Gastrocnemius medialis (tissue), 4 donors: ENCODE results near the gene KCNQ1. TPM values are rescaled to one million over a fixed set of nuclear protein-coding genes. Genes with fewer than 3 reads are reported as not detected.

Experiments used
- ATAC-seq, 2 donors: fragments of 150-250 bp; one replicate each; pipeline ENCODE4 v1.9.1; 2016
- DNase-seq, 2 donors: peaks; one replicate each; pipeline ENCODE4 v3.0.0-alpha.2; 2019
- H3K27ac ChIP-seq, 4 donors: fragments of 200-600 bp; sonication (generic); 1 replicate in 1 of 4; 2 replicates in 3 of 4; pipeline ENCODE4 v1.5.1; 2016 to 2018; ENCODE audit warnings: mild to moderate bottlenecking in 2 of 4, moderate library complexity in 1 of 4
- H3K27me3 ChIP-seq, 3 donors: fragments of 200-600 bp; sonication (generic) in 2 of 3; 1 replicate in 1 of 3; 2 replicates in 2 of 3; pipeline versions ENCODE4 v1.5.1 to v1.6.0; 2016 to 2019; ENCODE audit warnings: mild to moderate bottlenecking in 1 of 3, moderate library complexity in 1 of 3
- H3K36me3 ChIP-seq, 2 donors: fragments of 200-600 bp; sonication (generic) in 1 of 2; one replicate each; pipeline ENCODE4 v1.5.1; 2017 to 2018
- H3K4me1 ChIP-seq, 2 donors: fragments of 200-600 bp; sonication (generic) in 1 of 2; one replicate each; pipeline ENCODE4 v1.5.1; 2016 to 2017; ENCODE audit warnings: mild to moderate bottlenecking in 2 of 2
- H3K4me3 ChIP-seq, 4 donors: fragments of 200-600 bp; sonication (generic) in 3 of 4; 1 replicate in 1 of 4; 2 replicates in 3 of 4; pipeline ENCODE4 v1.5.1; 2016 to 2019; ENCODE audit warnings: mild to moderate bottlenecking in 2 of 4
- H3K9me3 ChIP-seq, 3 donors: fragments of 200-600 bp; sonication (generic) in 2 of 3; 1 replicate in 1 of 3; 2 replicates in 2 of 3; pipeline ENCODE4 v1.5.1; 2016 to 2019
- POLR2A ChIP-seq, 2 donors: fragments of 450-650 bp; IDR thresholded peaks; one replicate each; pipeline ENCODE4 v1.6.1; 2017; ENCODE audit warnings: antibody characterized with exemption in 2 of 2, mild to moderate bottlenecking in 2 of 2, moderate library complexity in 2 of 2
- in situ Hi-C, 4 donors: fragments of 200-750 bp; cut with MboI; loops; one replicate each; pipeline versions ENCODE4 v1.15.0 to v1.8.0; 2017; ENCODE audit warnings: low sequenced_read_pairs in 4 of 4
- intact Hi-C: fragments of 100-400 bp; cut with DNase I; formaldehyde crosslinking; loops from one replicate; pipeline ENCODE4 v1.15.1; 2023; ENCODE audit warnings: low total_unique reads
- total RNA-seq, 4 donors: library from RNA; depleted of rRNA; stranded (reverse); fragments of >200 nt; gene quantifications; one replicate each; pipeline versions ENCODE4 v1.1.0 to v1.2.3, GENCODE V29; 2016
- TF ChIP-seq, protein P1 (sequence below), 5 experiments: fragments of 450-650 bp in 3 of 5; fragments of 200-600 bp in 2 of 5; sonication (generic) in 2 of 5; IDR thresholded peaks in 4 of 5; conservative IDR thresholded peaks in 1 of 5; 1 replicate in 4 of 5; 2 replicates in 1 of 5; pipeline ENCODE4 v1.5.1; 2016 to 2019; ENCODE audit warnings: antibody characterized with exemption in 5 of 5, mild to moderate bottlenecking in 3 of 5, moderate library complexity in 3 of 5

KCNQ1 gene
- total RNA-seq, 4 donors from 2014 or later: 0.15 to 1.00 (median 0.67) TPM

DNA sequence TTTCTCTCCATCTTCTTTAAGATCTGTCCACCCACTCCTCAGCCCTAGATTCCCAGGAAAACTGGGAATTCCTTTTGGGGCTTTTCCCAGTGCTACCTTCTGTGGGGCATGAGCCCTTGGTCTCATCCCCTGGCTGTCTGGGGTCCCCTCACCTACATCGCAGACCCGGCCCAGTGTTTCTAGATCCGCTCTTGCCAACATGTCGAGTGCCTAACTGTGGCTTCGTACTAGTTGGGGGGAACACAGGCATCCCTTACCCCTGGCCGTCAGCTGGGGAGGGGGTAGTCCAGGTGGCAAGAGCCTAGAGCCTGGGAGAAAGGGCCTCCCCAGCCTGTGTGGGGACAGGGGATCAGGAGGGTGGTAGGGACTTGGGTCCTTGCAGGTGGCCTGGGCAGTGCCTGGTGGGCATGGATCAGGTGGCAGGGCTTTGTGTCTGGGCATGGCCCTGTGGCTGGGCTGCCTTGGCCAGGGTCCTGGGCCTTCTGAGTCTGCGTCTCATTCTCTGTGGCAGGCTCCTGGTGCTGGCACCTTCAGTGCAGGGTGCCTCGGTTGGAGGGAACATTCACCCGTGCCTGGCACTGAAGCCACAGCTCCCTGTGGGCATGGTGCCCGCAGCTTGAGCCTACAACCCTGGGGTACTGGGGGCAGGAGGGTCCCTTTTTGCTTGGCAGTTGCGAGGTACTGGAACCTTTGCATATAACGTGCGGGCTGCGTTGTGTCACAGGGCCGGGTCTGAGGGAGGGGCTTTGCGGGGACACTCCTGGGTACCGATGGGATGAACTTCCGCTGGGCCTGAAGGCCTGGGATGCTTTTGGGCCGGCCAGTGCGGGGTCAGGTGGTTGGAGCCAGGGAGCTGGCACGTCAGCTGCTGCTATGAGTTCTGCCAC lies 4.1 kb downstream of the KCNQ1 start:
- no peak overlapping the region for H3K4me3 ChIP-seq
- H3K36me3 ChIP-seq: no peaks in the 10 kb centered on the region
- TF ChIP-seq, protein P1, sequence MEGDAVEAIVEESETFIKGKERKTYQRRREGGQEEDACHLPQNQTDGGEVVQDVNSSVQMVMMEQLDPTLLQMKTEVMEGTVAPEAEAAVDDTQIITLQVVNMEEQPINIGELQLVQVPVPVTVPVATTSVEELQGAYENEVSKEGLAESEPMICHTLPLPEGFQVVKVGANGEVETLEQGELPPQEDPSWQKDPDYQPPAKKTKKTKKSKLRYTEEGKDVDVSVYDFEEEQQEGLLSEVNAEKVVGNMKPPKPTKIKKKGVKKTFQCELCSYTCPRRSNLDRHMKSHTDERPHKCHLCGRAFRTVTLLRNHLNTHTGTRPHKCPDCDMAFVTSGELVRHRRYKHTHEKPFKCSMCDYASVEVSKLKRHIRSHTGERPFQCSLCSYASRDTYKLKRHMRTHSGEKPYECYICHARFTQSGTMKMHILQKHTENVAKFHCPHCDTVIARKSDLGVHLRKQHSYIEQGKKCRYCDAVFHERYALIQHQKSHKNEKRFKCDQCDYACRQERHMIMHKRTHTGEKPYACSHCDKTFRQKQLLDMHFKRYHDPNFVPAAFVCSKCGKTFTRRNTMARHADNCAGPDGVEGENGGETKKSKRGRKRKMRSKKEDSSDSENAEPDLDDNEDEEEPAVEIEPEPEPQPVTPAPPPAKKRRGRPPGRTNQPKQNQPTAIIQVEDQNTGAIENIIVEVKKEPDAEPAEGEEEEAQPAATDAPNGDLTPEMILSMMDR (IDR thresholded peaks at IDR 0.05 in 4 of 5, conservative IDR thresholded peaks at IDR 0.05 in 1 of 5): no peak
- no peak for TF ChIP-seq POLR2A (IDR thresholded peaks at IDR 0.05)
- no peak for DNase-seq
- H3K9me3 ChIP-seq: no peaks in the 10 kb centered on the region
- ATAC-seq: no peak
- H3K4me1 ChIP-seq: no peaks in the 10 kb centered on the region
- intact Hi-C loops (no loop called here), in situ Hi-C loops (loop anchor here in 2 of 4 donors (25.0 kb wide), 2 partner anchors 262 to 438 kb away; partner anchors contain the start of gene CDKN1C (in 1 of the 2))
- peaks cover 16 to 49% (median 30%) of the 10 kb centered on the region in 3 donors for H3K27me3 ChIP-seq
- H3K27ac ChIP-seq: no peak overlapping the region

DNA sequence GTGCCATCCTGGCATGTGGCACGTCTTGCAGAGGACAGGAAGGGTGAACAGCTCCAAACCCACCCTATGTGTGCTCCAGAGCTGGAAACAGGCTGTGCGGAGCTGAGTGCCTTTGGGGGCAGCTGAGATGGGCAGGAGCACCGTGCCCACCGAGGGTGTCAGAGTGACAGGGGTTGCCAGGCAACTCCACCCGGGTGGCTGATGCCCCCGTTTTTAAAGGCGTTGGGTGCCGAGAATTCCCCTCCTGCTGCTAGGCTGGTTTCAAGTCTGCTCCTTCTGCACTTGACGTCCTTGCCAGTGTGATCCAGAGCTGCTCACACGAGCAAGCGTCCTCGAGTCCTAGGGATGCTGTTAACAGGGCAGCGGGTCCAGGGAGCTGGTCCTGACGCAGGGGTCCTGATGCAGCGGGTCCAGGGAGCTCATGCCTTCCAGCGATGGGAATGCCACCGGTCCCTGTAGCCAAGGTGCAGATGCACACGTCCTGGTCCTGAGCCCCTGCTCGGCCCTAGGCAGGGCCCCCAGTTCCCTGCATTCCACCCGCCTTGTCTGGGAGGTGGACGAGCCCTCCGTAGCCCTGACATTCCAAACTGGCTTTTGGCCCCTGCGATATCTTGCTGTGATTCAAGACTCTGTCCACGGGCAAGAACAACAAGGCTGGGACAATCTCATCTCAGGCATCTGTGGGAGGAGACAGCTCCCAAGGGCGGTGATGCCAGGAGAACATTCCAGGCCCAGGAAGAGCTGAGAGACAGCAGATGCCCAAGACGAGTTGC lies 4.9 kb downstream of the KCNQ1 start:
- ATAC-seq (no peak), DNase-seq (no peak)
- H3K36me3 ChIP-seq: no peaks in the 10 kb centered on the region
- intact Hi-C loops: no loop called here
- no peaks in the 10 kb centered on the region for H3K4me1 ChIP-seq
- no peaks in the 10 kb centered on the region for H3K9me3 ChIP-seq
- in situ Hi-C loops: loop anchor here in 2 of 4 donors (25.0 kb wide), 2 partner anchors 262 to 438 kb away; partner anchors contain the start of gene CDKN1C (in 1 of the 2)
- no peak overlapping the region for H3K27ac ChIP-seq
- peaks cover 13 to 44% (median 25%) of the 10 kb centered on the region in 3 donors for H3K27me3 ChIP-seq
- no peak overlapping the region for H3K4me3 ChIP-seq
- no peak for TF ChIP-seq POLR2A (IDR thresholded peaks at IDR 0.05)
- TF ChIP-seq, protein P1 (IDR thresholded peaks at IDR 0.05 in 4 of 5, conservative IDR thresholded peaks at IDR 0.05 in 1 of 5): no peak

DNA sequence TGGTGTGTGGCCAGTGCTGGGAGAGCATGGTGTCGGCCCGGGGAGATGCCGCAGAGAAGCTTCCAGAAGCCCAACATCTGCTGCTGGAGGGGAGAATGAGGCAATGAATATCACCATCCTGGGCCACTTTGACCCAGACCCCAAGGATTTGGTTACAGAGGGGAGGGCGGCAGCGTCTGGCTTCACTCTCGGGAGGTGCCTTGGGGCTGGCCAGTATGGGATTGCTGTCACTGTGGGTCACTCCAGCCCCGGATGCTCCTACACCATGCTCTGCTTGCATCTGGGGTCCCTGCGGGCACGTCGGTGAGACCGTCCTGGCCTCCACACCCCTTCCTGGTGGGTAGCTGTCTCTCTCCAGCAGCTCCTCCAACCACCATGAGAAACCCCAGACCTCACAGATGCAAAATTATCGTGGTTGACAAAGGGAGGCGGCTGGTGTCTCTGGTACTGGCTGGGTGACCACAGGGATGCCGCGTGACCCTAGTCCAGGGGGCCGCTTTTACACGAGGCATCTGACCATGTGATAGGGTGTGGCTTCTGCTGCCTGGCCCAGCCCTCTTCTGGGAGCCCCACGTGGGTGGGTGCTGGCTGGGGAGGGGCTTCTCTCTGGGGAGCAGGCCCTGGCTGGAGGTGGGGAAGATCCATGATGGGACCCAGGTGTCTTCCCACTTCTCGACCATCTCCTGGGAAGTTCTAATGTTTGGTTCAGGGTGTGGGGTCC lies 5.7 kb downstream of the KCNQ1 start:
- ATAC-seq: no peak
- no peaks in the 10 kb centered on the region for H3K4me1 ChIP-seq
- H3K27ac ChIP-seq: no peak overlapping the region
- H3K27me3 ChIP-seq: peaks cover 10 to 42% (median 22%) of the 10 kb centered on the region in 3 donors
- intact Hi-C loops: no loop called here
- TF ChIP-seq, protein P1 (IDR thresholded peaks at IDR 0.05 in 4 of 5, conservative IDR thresholded peaks at IDR 0.05 in 1 of 5): no peak
- no peak for TF ChIP-seq POLR2A (IDR thresholded peaks at IDR 0.05)
- no peak for DNase-seq
- H3K4me3 ChIP-seq: no peak overlapping the region
- in situ Hi-C loops: no loop called here
- H3K36me3 ChIP-seq: no peaks in the 10 kb centered on the region
- no peaks in the 10 kb centered on the region for H3K9me3 ChIP-seq

DNA sequence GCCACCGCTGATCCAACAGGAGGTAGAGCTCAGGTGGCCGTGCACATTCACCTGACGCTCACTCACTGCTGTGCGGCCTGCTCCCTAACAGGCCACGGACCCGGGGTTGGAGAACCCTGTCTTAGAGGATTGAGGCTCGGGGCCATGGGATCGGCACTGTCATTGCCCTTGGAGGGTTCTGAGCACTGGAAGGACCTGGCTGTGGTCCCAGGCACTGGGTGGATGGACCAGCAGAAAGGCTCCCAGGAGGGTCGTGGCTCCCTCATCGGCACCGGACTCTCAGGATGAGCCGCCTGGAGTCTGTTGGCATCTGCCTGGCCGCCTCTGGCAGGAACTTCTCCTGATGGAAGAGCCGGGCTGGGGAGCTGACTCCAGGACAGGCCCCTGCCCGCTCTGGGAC lies 6.5 kb downstream of the KCNQ1 start:
- TF ChIP-seq, protein P1 (IDR thresholded peaks at IDR 0.05 in 4 of 5, conservative IDR thresholded peaks at IDR 0.05 in 1 of 5): no peak
- no peak for TF ChIP-seq POLR2A (IDR thresholded peaks at IDR 0.05)
- H3K27me3 ChIP-seq: peaks cover 4 to 33% (median 13%) of the 10 kb centered on the region in 3 donors
- H3K9me3 ChIP-seq: no peaks in the 10 kb centered on the region
- no peaks in the 10 kb centered on the region for H3K4me1 ChIP-seq
- H3K27ac ChIP-seq: no peak overlapping the region
- in situ Hi-C loops (no loop called here), intact Hi-C loops (no loop called here)
- H3K36me3 ChIP-seq: no peaks in the 10 kb centered on the region
- ATAC-seq (no peak), DNase-seq (peak in 1 of 2 donors; percentile 7)
- no peak overlapping the region for H3K4me3 ChIP-seq
